Psoas muscle (tissue), 8 donors: ENCODE measurements around the gene PTPN1. TPM values are rescaled to one million over a fixed set of nuclear protein-coding genes. Genes with fewer than 3 reads are reported as not detected.

ENCODE experiments used
- ATAC-seq, 4 donors: fragments of 200-7000 bp; cut with Tn5 transposase; one replicate each; pipeline ENCODE4 v1.9.1; 2020; ENCODE audit warnings: moderate library complexity in 3 of 4, mild to moderate bottlenecking in 2 of 4
- DNase-seq, 2 donors: peaks; one replicate each; pipeline ENCODE4 v3.0.0-alpha.2; 2020
- H3K27ac ChIP-seq: fragments of 200-600 bp; one replicate; pipeline ENCODE4 v1.8.0; 2022
- H3K27me3 ChIP-seq, 3 donors: fragments of 200-600 bp in 1 of 3; one replicate each; pipeline versions ENCODE4 v1.6.1 to v1.8.0; 2013 to 2022; ENCODE audit warnings: low read length in 2 of 3, mild to moderate bottlenecking in 2 of 3, moderate library complexity in 1 of 3; ENCODE audit not compliant: insufficient read depth in 3 of 3
- H3K36me3 ChIP-seq, 2 donors: fragments of 200-600 bp in 1 of 2; one replicate each; pipeline versions ENCODE4 v1.6.1 to v1.8.0; 2013 to 2022; ENCODE audit warnings: low read depth in 1 of 2, mild to moderate bottlenecking in 1 of 2, moderate library complexity in 1 of 2; ENCODE audit not compliant: insufficient read depth in 1 of 2
- H3K4me1 ChIP-seq: fragments of 200-600 bp; one replicate; pipeline ENCODE4 v1.8.0; 2022
- H3K4me3 ChIP-seq: fragments of 200-600 bp; one replicate; pipeline ENCODE4 v1.8.0; 2022; ENCODE audit warnings: mild to moderate bottlenecking
- H3K9me3 ChIP-seq: fragments of 200-600 bp; one replicate; pipeline ENCODE4 v1.8.0; 2022
- WGBS, 3 donors: extraction: QIAGEN DNeasy Blood & Tissue Kit; methylation state at CpG; one replicate each; pipeline versions ENCODE4 v1.1.6 to v1.1.7; 2013; 5-methylcytosine and 5-hydroxymethylcytosine counted together
- intact Hi-C, 2 donors: fragments of 100-400 bp; cut with DNase I; formaldehyde crosslinking; loops; one replicate each; pipeline versions ENCODE4 v1.11.0 to v1.14.2; 2022
- polyA plus RNA-seq, 3 donors: library from polyadenylated mRNA; stranded (reverse); fragments of 200-250 nt; gene quantifications; one replicate each; pipeline ENCODE4 v1.2.3, GENCODE V29; 2013
- total RNA-seq, 4 donors: library from RNA; stranded (reverse); fragmentation: NEBNext Ultra II Directional in 2 of 4; extraction: Animal tissue kit (Norgen Biotek cat#: 25700) in 2 of 4; gene quantifications; one replicate each; pipeline versions ENCODE4 v1.2.1 to v1.2.4, GENCODE V29; 2021 to 2023
- TF ChIP-seq, protein P1 (sequence below): fragments of 200-600 bp; IDR thresholded peaks from one replicate; pipeline ENCODE4 v1.8.0; 2022; ENCODE audit warnings: antibody characterized with exemption
- donor health status: healthy with polysubstance abuse.
- donor health status: DM: no; HTN: no; CAD: no; lungs with moderate emphysema.
- donor health status: Bipolar disorder and iron deficiency.
- donor health status: healthy.
- donor health status: DM: yes; HTN: yes; CAD: no.
- donor health status: DM: no; HTN: no; CAD: no.
- donor health status: DM: no; HTN: no; CAD: no.
- donor health status: DM: yes; HTN: yes; CAD: no.

Gene PTPN1
- total and polyA plus RNA-seq, 7 donors: 28.7 to 112 (median 46.1) TPM

DNA sequence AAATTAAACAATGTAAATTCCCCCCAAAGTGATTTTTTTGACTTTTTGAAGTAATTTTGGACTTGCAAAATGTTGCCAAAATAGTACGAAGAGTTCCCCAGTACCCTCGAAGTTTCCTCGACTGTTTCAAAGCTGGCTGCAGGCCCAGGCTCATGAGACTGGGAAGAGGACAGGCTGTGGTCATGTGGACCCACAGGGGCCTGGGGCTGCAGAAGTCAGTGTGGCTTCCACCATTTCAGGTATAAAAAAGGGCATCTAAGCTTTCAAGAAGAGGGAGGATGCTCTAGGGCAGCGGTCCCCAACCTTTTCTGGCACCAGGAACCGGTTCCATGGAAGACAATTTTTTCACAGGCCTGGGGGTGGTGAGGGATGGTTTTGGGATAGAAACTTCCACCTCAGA lies 75.0 kb downstream of the PTPN1 start:
- intact Hi-C loops: no loop called here
- WGBS, 3 donors: 72 to 75% (median 75%) methylated on average over 5 of the region's 5 CpGs
- no peaks in the 10 kb centered on the region for H3K27me3 ChIP-seq
- no peak overlapping the region for H3K27ac ChIP-seq
- no peaks in the 10 kb centered on the region for H3K4me1 ChIP-seq
- H3K4me3 ChIP-seq: no peak overlapping the region
- H3K9me3 ChIP-seq: no peaks in the 10 kb centered on the region
- DNase-seq (no peak), ATAC-seq (no peak)
- H3K36me3 ChIP-seq: peaks cover 7 to 96% of the 10 kb centered on the region in 2 donors
- TF ChIP-seq, protein P1, sequence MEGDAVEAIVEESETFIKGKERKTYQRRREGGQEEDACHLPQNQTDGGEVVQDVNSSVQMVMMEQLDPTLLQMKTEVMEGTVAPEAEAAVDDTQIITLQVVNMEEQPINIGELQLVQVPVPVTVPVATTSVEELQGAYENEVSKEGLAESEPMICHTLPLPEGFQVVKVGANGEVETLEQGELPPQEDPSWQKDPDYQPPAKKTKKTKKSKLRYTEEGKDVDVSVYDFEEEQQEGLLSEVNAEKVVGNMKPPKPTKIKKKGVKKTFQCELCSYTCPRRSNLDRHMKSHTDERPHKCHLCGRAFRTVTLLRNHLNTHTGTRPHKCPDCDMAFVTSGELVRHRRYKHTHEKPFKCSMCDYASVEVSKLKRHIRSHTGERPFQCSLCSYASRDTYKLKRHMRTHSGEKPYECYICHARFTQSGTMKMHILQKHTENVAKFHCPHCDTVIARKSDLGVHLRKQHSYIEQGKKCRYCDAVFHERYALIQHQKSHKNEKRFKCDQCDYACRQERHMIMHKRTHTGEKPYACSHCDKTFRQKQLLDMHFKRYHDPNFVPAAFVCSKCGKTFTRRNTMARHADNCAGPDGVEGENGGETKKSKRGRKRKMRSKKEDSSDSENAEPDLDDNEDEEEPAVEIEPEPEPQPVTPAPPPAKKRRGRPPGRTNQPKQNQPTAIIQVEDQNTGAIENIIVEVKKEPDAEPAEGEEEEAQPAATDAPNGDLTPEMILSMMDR: no peak

DNA sequence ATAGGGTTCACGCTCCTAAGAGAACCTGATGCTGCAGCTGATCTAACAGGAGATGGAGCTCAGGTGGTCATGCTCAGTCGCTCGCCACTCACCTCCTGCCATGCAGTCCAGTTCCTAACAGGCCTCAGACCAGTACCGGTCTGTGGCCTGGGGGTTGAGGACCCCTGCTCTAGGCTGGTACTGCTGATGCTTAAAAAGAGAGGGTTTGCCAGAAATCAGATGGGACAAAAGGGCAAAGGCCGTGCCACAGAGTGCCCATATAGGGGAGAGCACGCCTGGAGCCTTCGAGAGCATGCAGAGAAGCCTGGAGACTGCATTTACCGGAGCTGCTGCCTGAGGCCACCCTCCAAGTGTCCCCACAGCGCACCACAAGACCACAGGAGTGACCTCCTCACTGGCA lies 75.5 kb downstream of the PTPN1 start:
- no peaks in the 10 kb centered on the region for H3K4me1 ChIP-seq
- intact Hi-C loops: no loop called here
- H3K27me3 ChIP-seq: no peaks in the 10 kb centered on the region
- H3K4me3 ChIP-seq: no peak overlapping the region
- no peaks in the 10 kb centered on the region for H3K9me3 ChIP-seq
- ATAC-seq: no peak
- no peak for DNase-seq
- 88 to 93% (median 90%) methylated on average over 9 of the region's 9 CpGs for WGBS, 3 donors
- no peak overlapping the region for H3K27ac ChIP-seq
- H3K36me3 ChIP-seq: peaks cover 7 to 94% of the 10 kb centered on the region in 2 donors
- TF ChIP-seq, protein P1: no peak

DNA sequence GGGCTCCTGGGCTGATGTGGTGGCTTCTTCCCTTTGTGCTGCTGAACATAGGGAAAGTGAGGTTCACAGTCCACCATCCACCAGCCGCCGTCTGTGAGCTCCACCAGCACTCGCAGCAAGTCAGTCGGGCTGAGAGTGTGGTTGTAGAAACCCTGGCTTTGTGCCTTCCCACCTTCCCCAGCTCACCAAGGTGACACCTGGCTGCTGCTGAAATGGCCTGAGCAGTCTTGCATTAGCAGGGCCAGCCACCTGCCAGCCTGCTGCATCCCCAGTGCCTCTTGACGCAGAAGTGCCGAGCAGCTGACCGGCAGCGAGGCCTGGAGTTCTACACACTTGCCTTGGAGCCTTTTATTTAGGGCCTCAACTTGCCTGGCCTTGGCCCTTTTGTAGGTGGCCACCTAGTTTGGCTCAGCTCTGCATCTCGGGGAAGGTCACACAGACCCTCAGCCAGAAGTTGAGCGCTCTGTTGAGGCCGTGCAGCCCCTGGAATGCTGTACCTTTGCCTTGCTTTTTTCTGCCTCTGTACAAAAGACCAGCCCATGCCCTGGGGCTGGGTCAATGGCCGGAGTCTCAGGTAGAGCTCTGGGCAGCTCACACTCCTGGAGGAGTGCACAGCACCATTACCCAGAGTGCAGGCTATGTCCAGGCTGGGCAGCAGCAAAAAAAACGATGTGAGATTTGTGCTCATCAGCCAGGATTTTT lies 76.5 kb downstream of the PTPN1 start:
- H3K36me3 ChIP-seq: peaks cover 7 to 84% of the 10 kb centered on the region in 2 donors
- no peaks in the 10 kb centered on the region for H3K9me3 ChIP-seq
- ATAC-seq: no peak
- H3K4me1 ChIP-seq: no peaks in the 10 kb centered on the region
- TF ChIP-seq, protein P1: no peak
- WGBS, 3 donors: 91% methylated on average over 13 of the region's 13 CpGs
- no peaks in the 10 kb centered on the region for H3K27me3 ChIP-seq
- no peak overlapping the region for H3K27ac ChIP-seq
- DNase-seq: no peak
- intact Hi-C loops: no loop called here
- no peak overlapping the region for H3K4me3 ChIP-seq

DNA sequence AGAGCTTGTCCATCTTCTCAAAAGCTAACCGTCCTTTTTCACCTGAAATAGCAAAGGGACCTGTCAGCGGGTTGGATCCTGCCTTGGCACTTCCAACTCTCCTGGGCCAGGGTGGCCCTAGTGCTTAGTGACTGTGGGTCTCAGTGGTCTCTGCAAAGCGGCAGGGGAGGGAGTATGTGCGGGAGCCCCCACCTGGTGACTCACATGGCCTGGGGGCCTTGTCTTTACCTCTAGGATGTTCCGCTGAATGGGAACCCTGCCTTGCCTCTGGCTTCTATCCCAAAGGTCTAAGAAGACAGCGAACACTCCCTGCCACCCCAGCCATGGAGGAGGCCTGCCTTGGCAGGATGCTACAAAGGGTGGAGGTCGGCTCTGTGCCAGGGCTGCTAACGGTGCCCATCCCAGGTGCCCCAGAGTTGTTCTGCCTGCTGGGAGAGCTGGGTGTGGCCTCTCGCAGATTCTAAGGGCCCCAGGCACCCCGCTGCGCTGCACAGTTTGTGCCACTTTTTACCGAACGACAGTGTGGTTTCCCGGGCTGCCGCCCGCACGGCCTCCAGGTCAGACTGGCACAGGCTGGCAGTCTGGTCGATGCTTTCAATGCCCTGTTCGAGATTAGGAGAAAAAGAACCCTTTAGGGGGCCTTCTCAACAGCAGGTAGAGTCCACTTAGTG lies 77.2 kb downstream of the PTPN1 start:
- TF ChIP-seq, protein P1: no peak
- no peak overlapping the region for H3K4me3 ChIP-seq
- intact Hi-C loops: no loop called here
- peaks cover 7% of the 10 kb centered on the region for H3K4me1 ChIP-seq
- H3K9me3 ChIP-seq: no peaks in the 10 kb centered on the region
- 85 to 92% (median 89%) methylated on average over 19 of the region's 19 CpGs for WGBS, 3 donors
- DNase-seq: peak in 1 of 2 donors; percentile 64
- no peak overlapping the region for H3K27ac ChIP-seq
- ATAC-seq: peak in 3 of 4 donors; percentile 7 to 24 (median 16)
- H3K36me3 ChIP-seq: peaks cover 7 to 77% of the 10 kb centered on the region in 2 donors
- no peaks in the 10 kb centered on the region for H3K27me3 ChIP-seq
